GM12878 (cell line): ENCODE measurements around the gene UBE2L5. TPM values are rescaled to one million over a fixed set of nuclear protein-coding genes. Genes with fewer than 3 reads are reported as not detected.
A peak's percentile ranks its signal among the peaks of the same experiment; 100 is the strongest.

Experiments used
- ATAC-seq: fragments of 200-7000 bp; cut with Tn5 transposase; 3 replicates; pipeline ENCODE4 v1.9.1; 2020; ENCODE audit warnings: mild to moderate bottlenecking, moderate library complexity
- BruUV-seq: library from RNA; stranded (reverse); fragments of 400-500 nt; replicated peaks from 2 replicates; lab custom pipeline; 2021; lab: Mats Ljungman, UMichigan
- CTCF ChIA-PET: fragments of 300-600 bp; sonication (Branson Sonifier 250); formaldehyde crosslinking; extraction: SDS; loops from one replicate; lab custom pipeline; 2021; ENCODE audit warnings: inconsistent platforms; lab: Yijun Ruan, JAX
- POLR2A ChIA-PET: fragments of 350-600 bp; formaldehyde crosslinking; extraction: SDS; loops from one replicate; lab custom pipeline; 2021; ENCODE audit warnings: inconsistent platforms; lab: Charles Lee
- RAD21 ChIA-PET: fragments of 300-600 bp; sonication (Branson Sonifier 250); formaldehyde crosslinking; loops from one replicate; lab custom pipeline; 2023; ENCODE audit warnings: antibody characterized with exemption; ENCODE audit not compliant: unreplicated experiment; lab: Charles Lee
- SMC1A ChIA-PET: fragments of 300-600 bp; sonication (Branson Sonifier 250); formaldehyde crosslinking; loops from one replicate; lab custom pipeline; 2023; ENCODE audit not compliant: unreplicated experiment, uncharacterized antibody; lab: Charles Lee
- DNase-seq: peaks from one replicate; pipeline ENCODE4 v3.0.0-alpha.2; 2011; ENCODE audit warnings: low read depth, low spot score
- FAIRE-seq: peaks from 3 replicates; lab custom pipeline; 2011; peaks lifted over from hg19 to GRCh38; lab: Jason Lieb, UNC
- H2AFZ ChIP-seq: 2 replicates; pipeline ENCODE4 v1.6.0; 2011; ENCODE audit warnings: low read depth, low read length, control low read depth; ENCODE audit not compliant: control insufficient read depth
- H3K27ac ChIP-seq: 2 replicates; pipeline ENCODE4 v1.5.1; 2011; ENCODE audit warnings: control low read depth; ENCODE audit not compliant: control insufficient read depth, insufficient read depth
- H3K27me3 ChIP-seq, 2 experiments: replicated peaks in 1 of 2; 2 replicates each; pipeline versions ENCODE4 v1.6.0 to v1.6.1; 2011; ENCODE audit warnings: low read length in 1 of 2; ENCODE audit not compliant: control insufficient read depth in 2 of 2, insufficient read depth in 2 of 2
- H3K36me3 ChIP-seq, 2 experiments: 2 replicates each; pipeline ENCODE4 v1.5.1; 2011; ENCODE audit warnings: low read length in 1 of 2; ENCODE audit not compliant: control insufficient read depth in 2 of 2, insufficient read depth in 2 of 2
- H3K4me1 ChIP-seq: 2 replicates; pipeline ENCODE4 v1.6.1; 2011; ENCODE audit warnings: mild to moderate bottlenecking, low read length, moderate library complexity, mixed read lengths; ENCODE audit not compliant: control insufficient read depth, insufficient read depth
- H3K4me2 ChIP-seq: 2 replicates; pipeline ENCODE4 v1.6.0; 2011; ENCODE audit warnings: control low read depth; ENCODE audit not compliant: control insufficient read depth, insufficient read depth
- H3K4me3 ChIP-seq: fragments of 200-600 bp; sonication (generic); 2 replicates; pipeline ENCODE4 v1.5.1; 2016
- H3K79me2 ChIP-seq: 2 replicates; pipeline ENCODE4 v1.6.0; 2011; ENCODE audit warnings: low read length; ENCODE audit not compliant: control insufficient read depth, insufficient read depth
- H3K9ac ChIP-seq: 2 replicates; pipeline ENCODE4 v1.8.0; 2011; ENCODE audit warnings: low read length, control low read depth, mixed read lengths; ENCODE audit not compliant: control insufficient read depth, insufficient read depth
- H3K9me3 ChIP-seq: replicated peaks from 3 replicates; pipeline ENCODE4 v1.5.1; 2011; ENCODE audit warnings: mild to moderate bottlenecking, low read length; ENCODE audit not compliant: control insufficient read depth, insufficient read depth
- H4K20me1 ChIP-seq: 2 replicates; pipeline ENCODE4 v1.6.0; 2011; ENCODE audit not compliant: control insufficient read depth, insufficient read depth
- CHD4 ChIP-seq: fragments of 200-600 bp; sonication (generic); IDR thresholded peaks from 2 replicates; pipeline ENCODE4 v1.6.1; 2016; ENCODE audit warnings: mild to moderate bottlenecking
- CTCF ChIP-seq, 3 experiments: IDR thresholded peaks in 2 of 3; conservative IDR thresholded peaks in 1 of 3; 2 replicates each; pipeline ENCODE4 v1.5.1; 2011; ENCODE audit warnings: low read depth in 3 of 3, low read length in 3 of 3, mild to moderate bottlenecking in 3 of 3, control low read depth in 2 of 3, moderate library complexity in 2 of 3, inconsistent platforms in 1 of 3, mixed read lengths in 1 of 3; ENCODE audit not compliant: control insufficient read depth in 2 of 3, insufficient read depth in 1 of 3; ENCODE audit errors: extremely low read depth in 1 of 3
- FOS ChIP-seq: IDR thresholded peaks from 3 replicates; pipeline ENCODE4 v1.6.1; 2011; ENCODE audit warnings: borderline replicate concordance; ENCODE audit not compliant: insufficient read length; ENCODE audit errors: extremely low read depth
- IRF4 ChIP-seq: IDR thresholded peaks from 2 replicates; pipeline ENCODE4 v1.6.1; 2011; ENCODE audit warnings: low read depth, low read length
- MYC ChIP-seq: IDR thresholded peaks from 2 replicates; pipeline ENCODE4 v1.6.1; 2011; ENCODE audit warnings: mild to moderate bottlenecking, low read length, moderate library complexity, inconsistent platforms; ENCODE audit not compliant: insufficient read depth, insufficient replicate concordance, insufficient read length, severe bottlenecking
- POLR2A ChIP-seq: IDR thresholded peaks from 2 replicates; pipeline ENCODE4 v1.6.1; 2011; ENCODE audit warnings: low read depth, mild to moderate bottlenecking, low read length
- POU2F2 ChIP-seq: IDR thresholded peaks from 3 replicates; pipeline ENCODE4 v1.6.1; 2011; ENCODE audit warnings: low read depth, mild to moderate bottlenecking, low read length, borderline replicate concordance
- ZNF24 ChIP-seq: fragments of 450-650 bp; IDR thresholded peaks from 2 replicates; pipeline ENCODE4 v1.6.1; 2017; ENCODE audit warnings: antibody characterized with exemption, mild to moderate bottlenecking
- WGBS: methylation state at CpG from one replicate; pipeline ENCODE4 v1.1.6; 2016; ENCODE audit warnings: low lambda C conversion rate; ENCODE audit not compliant: insufficient replicate concordance, insufficient coverage; ENCODE audit errors: missing lambda C conversion rate; 5-methylcytosine and 5-hydroxymethylcytosine counted together
- in situ Hi-C: fragments of 300-500 bp; cut with MboI; formaldehyde crosslinking; loops from 9 replicates; pipeline ENCODE4 v1.14.3; 2018; ENCODE audit warnings: mixed read lengths
- intact Hi-C: fragments of 100-400 bp; cut with micrococcal nuclease; formaldehyde crosslinking; loops from one replicate; pipeline ENCODE4 v1.14.2; 2022; ENCODE audit not compliant: unreplicated experiment
- polyA plus RNA-seq, 11 experiments: library from polyadenylated mRNA; depleted of rRNA in 4 of 11; unstranded in 6 of 11; stranded (reverse) in 5 of 11; fragments of >200 nt; fragmentation: Nextera tagmentation in 4 of 11; fragmentation: Illumina TruSeq in 1 of 11; extraction: Ambion mirVana in 4 of 11; extraction: Trizol in 1 of 11; gene quantifications; 1 replicate in 1 of 11; 2 replicates in 10 of 11; pipeline versions ENCODE4 v1.2.1 to v1.2.3, GENCODE V29; 2011 to 2016; ENCODE audit warnings: inconsistent platforms in 2 of 11, missing spikeins in 2 of 11, low read depth in 1 of 11
- total RNA-seq, 4 experiments: library from RNA; depleted of rRNA in 3 of 4; stranded (reverse); fragments of >200 nt in 3 of 4; fragmentation: Illumina TruSeq in 1 of 4; extraction: Trizol in 1 of 4; gene quantifications; 2 replicates each; pipeline versions ENCODE4 v1.2.1 to v1.2.3, GENCODE V29; 2013 to 2021
- TF ChIP-seq, protein P1 (sequence below): fragments of 450-650 bp; IDR thresholded peaks from 2 replicates; pipeline ENCODE4 v1.6.1; 2016; ENCODE audit warnings: mild to moderate bottlenecking

The UBE2L5 gene
- total and polyA plus RNA-seq, 10 of the 15 experiments (the other 5 are each of a cell fraction or from before 2014, with no cell fraction given), result 0.03 to 1.1 (median 0.19) TPM; not detected in 2

- Histone ChIP-seq H3K27me3 (no peaks in the 10 kb centered on the region), H3K4me2 (no peak overlapping the region), H3K9ac (no peak overlapping the region), H3K4me1 (peaks cover 2% of the 10 kb centered on the region; the same call in 1 of the 2 replicates), H4K20me1 (no peaks in the 10 kb centered on the region), H3K9me3 (no peaks in the 10 kb centered on the region), H3K79me2 (no peaks in the 10 kb centered on the region), H3K27ac (no peak overlapping the region), H3K4me3 (no peak overlapping the region), H3K36me3 (peaks cover 0 to 11% of the 10 kb centered on the region in 2 experiments; a peak in 2 of 4 replicates), H2AFZ (no peak overlapping the region)
- in situ Hi-C loops, result no loop called here
- POLR2A ChIA-PET, result interaction anchor here (0.6 to 0.9 kb wide), 4 partner anchors 26 to 82 kb away, joined by 3 to 4 read pairs (median 4); no protein-coding TSS in a partner anchor
- WGBS, result 93% methylated on average over 2 of the region's 2 CpGs
- DNase-seq (no peak), FAIRE-seq (no peak), ATAC-seq (peak; percentile 8; the same call in 1 of the 3 replicates)
- CTCF ChIA-PET, result interaction anchor here (1.6 kb wide), 1 partner anchor 47 kb away, joined by 6 read pairs; no protein-coding TSS in a partner anchor
- SMC1A ChIA-PET, result interaction anchor here (0.6 to 1.9 kb wide), 7 partner anchors 9 to 323 kb away, joined by 3 to 9 read pairs (median 4); no protein-coding TSS in a partner anchor
- no TSS peak for BruUV-seq
- TF ChIP-seq CHD4, result no peak
- no peak for TF ChIP-seq MYC
- no peak for TF ChIP-seq IRF4
- TF ChIP-seq POLR2A, result no peak
- no peak for TF ChIP-seq CTCF (IDR thresholded peaks at IDR 0.05 in 2 of 3, conservative IDR thresholded peaks at IDR 0.05 in 1 of 3; ENCODE audit: control insufficient read depth in 2 of 3, extremely low read depth in 1 of 3, insufficient read depth in 1 of 3, low read depth in 3 of 3, low read length in 3 of 3)
- no peak for TF ChIP-seq ZNF24
- no peak for TF ChIP-seq FOS
- TF ChIP-seq POU2F2, result no peak
- TF ChIP-seq, protein P1, sequence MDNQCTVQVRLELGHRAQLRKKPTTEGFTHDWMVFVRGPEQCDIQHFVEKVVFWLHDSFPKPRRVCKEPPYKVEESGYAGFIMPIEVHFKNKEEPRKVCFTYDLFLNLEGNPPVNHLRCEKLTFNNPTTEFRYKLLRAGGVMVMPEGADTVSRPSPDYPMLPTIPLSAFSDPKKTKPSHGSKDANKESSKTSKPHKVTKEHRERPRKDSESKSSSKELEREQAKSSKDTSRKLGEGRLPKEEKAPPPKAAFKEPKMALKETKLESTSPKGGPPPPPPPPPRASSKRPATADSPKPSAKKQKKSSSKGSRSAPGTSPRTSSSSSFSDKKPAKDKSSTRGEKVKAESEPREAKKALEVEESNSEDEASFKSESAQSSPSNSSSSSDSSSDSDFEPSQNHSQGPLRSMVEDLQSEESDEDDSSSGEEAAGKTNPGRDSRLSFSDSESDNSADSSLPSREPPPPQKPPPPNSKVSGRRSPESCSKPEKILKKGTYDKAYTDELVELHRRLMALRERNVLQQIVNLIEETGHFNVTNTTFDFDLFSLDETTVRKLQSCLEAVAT, result no peak
- RAD21 ChIA-PET, result interaction anchor here (0.8 to 1.8 kb wide), 6 partner anchors 11 to 323 kb away, joined by 3 to 9 read pairs (median 4); no protein-coding TSS in a partner anchor
- intact Hi-C loops, result no loop called here
Observed at GRCh38 chr13:30454991-30455390, 32.7 kb downstream of the UBE2L5 start.
